Gastroesophageal sphincter (tissue), 4 donors: ENCODE measurements around the gene PISD. TPM values are rescaled to one million over a fixed set of nuclear protein-coding genes. Genes with fewer than 3 reads are reported as not detected.

Experiments
- ATAC-seq: fragments of 150-250 bp; one replicate; pipeline ENCODE4 v1.9.1; 2016; ENCODE audit warnings: mild to moderate bottlenecking, moderate library complexity
- H3K27ac ChIP-seq, 4 donors: fragments of 200-600 bp; sonication (generic) in 3 of 4; 1 replicate in 3 of 4; 2 replicates in 1 of 4; pipeline ENCODE4 v1.5.1; 2016 to 2019
- H3K27me3 ChIP-seq: fragments of 200-600 bp; sonication (generic); one replicate; pipeline ENCODE4 v1.5.1; 2019
- H3K36me3 ChIP-seq, 2 donors: fragments of 200-600 bp; sonication (generic); one replicate each; pipeline ENCODE4 v1.5.1; 2019; ENCODE audit warnings: control low read depth in 1 of 2
- H3K4me1 ChIP-seq, 3 donors: fragments of 200-600 bp; sonication (generic); 1 replicate in 2 of 3; 2 replicates in 1 of 3; pipeline ENCODE4 v1.5.1; 2016 to 2019; ENCODE audit warnings: control low read depth in 2 of 3
- H3K4me3 ChIP-seq, 2 donors: fragments of 200-600 bp; sonication (generic); one replicate each; pipeline ENCODE4 v1.5.1; 2019; ENCODE audit warnings: mild to moderate bottlenecking in 1 of 2, moderate library complexity in 1 of 2
- H3K9me3 ChIP-seq, 3 donors: fragments of 200-600 bp; sonication (generic); one replicate each; pipeline ENCODE4 v1.5.1; 2017 to 2019; ENCODE audit warnings: control low read depth in 2 of 3
- CTCF ChIP-seq, 4 experiments: fragments of 200-600 bp in 2 of 4; fragments of 450-650 bp in 2 of 4; sonication (generic) in 1 of 4; IDR thresholded peaks; one replicate each; pipeline ENCODE4 v1.5.1; 2017 to 2019; ENCODE audit warnings: antibody characterized with exemption in 4 of 4, mild to moderate bottlenecking in 2 of 4, moderate library complexity in 2 of 4
- EP300 ChIP-seq: sonication (generic); formaldehyde crosslinking; IDR thresholded peaks from one replicate; pipeline ENCODE4 v1.6.1; 2017; ENCODE audit warnings: antibody characterized with exemption, mild to moderate bottlenecking
- POLR2A ChIP-seq, 2 donors: fragments of 450-650 bp; IDR thresholded peaks; one replicate each; pipeline ENCODE4 v1.6.1; 2017; ENCODE audit warnings: antibody characterized with exemption in 2 of 2, mild to moderate bottlenecking in 2 of 2, moderate library complexity in 1 of 2
- POLR2AphosphoS5 ChIP-seq: sonication (generic); formaldehyde crosslinking; IDR thresholded peaks from one replicate; pipeline ENCODE4 v1.6.1; 2017; ENCODE audit warnings: antibody characterized with exemption
- WGBS, 2 donors: methylation state at CpG; one replicate each; pipeline ENCODE4 v1.1.5; 2018; ENCODE audit warnings: low coverage in 1 of 2; 5-methylcytosine and 5-hydroxymethylcytosine counted together
- total RNA-seq, 4 donors: library from RNA; depleted of rRNA; stranded (reverse); fragments of >200 nt; gene quantifications; one replicate each; pipeline ENCODE4 v1.1.0, GENCODE V29; 2016

The PISD gene
- total RNA-seq, 4 donors from 2014 or later = 10.1 to 32.7 (median 19.2) TPM

- 100% methylated on average over 1 of the region's 1 CpG for WGBS, 2 donors
- Histone ChIP-seq H3K27me3 (no peaks in the 10 kb centered on the region), H3K36me3 (peaks cover 0 to 95% of the 10 kb centered on the region in 2 donors), H3K27ac (no peak overlapping the region), H3K4me3 (no peak overlapping the region), H3K9me3 (no peaks in the 10 kb centered on the region), H3K4me1 (no peaks in the 10 kb centered on the region)
- no peak for ATAC-seq
- TF ChIP-seq POLR2A (IDR thresholded peaks at IDR 0.05) (no peak), EP300 (no peak), POLR2AphosphoS5 (no peak)
These were observed 30.3 kb upstream of the PISD start for GRCh38 chr22:31692186-31692886.

GRCh38 chr22:31691408-31691807 is 29.4 kb upstream of the PISD start:
- TF ChIP-seq CTCF (IDR thresholded peaks at IDR 0.05) = no peak
- no peak for TF ChIP-seq POLR2AphosphoS5
- TF ChIP-seq EP300 = no peak
- no peak for TF ChIP-seq POLR2A (IDR thresholded peaks at IDR 0.05)
- Histone ChIP-seq H3K27ac (no peak overlapping the region), H3K4me3 (no peak overlapping the region), H3K9me3 (no peaks in the 10 kb centered on the region), H3K27me3 (no peaks in the 10 kb centered on the region), H3K4me1 (no peaks in the 10 kb centered on the region), H3K36me3 (peaks cover 0 to 95% of the 10 kb centered on the region in 2 donors)
- ATAC-seq = no peak
- 100% methylated on average over 3 of the region's 3 CpGs for WGBS, 2 donors

- H3K9me3 ChIP-seq = no peaks in the 10 kb centered on the region
- H3K36me3 ChIP-seq = peaks cover 0 to 58% of the 10 kb centered on the region in 2 donors
- peaks cover 0 to 34% (median 5%) of the 10 kb centered on the region in 3 donors for H3K4me1 ChIP-seq
- ATAC-seq = no peak
- no peak overlapping the region for H3K4me3 ChIP-seq
- TF ChIP-seq EP300 (no peak), POLR2A (IDR thresholded peaks at IDR 0.05) (no peak), CTCF (IDR thresholded peaks at IDR 0.05) (no peak)
- H3K27ac ChIP-seq = peak overlapping the region in 1 of 4 donors; percentile 78
- H3K27me3 ChIP-seq = no peaks in the 10 kb centered on the region
- WGBS, 2 donors = 55 to 71% methylated on average over 2 to 10 of the region's 13 CpGs
These were observed 21.4 kb upstream of the PISD start for GRCh38 chr22:31683181-31684105.

GRCh38 chr22:31682751-31683150 is 20.7 kb upstream of the PISD start:
- Histone ChIP-seq H3K4me3 (no peak overlapping the region), H3K27me3 (no peaks in the 10 kb centered on the region), H3K27ac (peak overlapping the region in 2 of 4 donors; percentile 31 to 78), H3K4me1 (peaks cover 0 to 34% (median 5%) of the 10 kb centered on the region in 3 donors), H3K36me3 (peaks cover 0 to 51% of the 10 kb centered on the region in 2 donors), H3K9me3 (no peaks in the 10 kb centered on the region)
- WGBS, 2 donors = 100% methylated on average over 2 of the region's 7 CpGs; no CpG with 5 or more reads in 1 of the 2 donors
- TF ChIP-seq POLR2A (IDR thresholded peaks at IDR 0.05) (no peak), CTCF (IDR thresholded peaks at IDR 0.05) (no peak), EP300 (no peak), POLR2AphosphoS5 (no peak)
- ATAC-seq = no peak
